ENCODE data around the gene ZNF284. TPM values are rescaled to one million over a fixed set of nuclear protein-coding genes. Genes with fewer than 3 reads are reported as not detected.

ZNF284 gene
- total RNA-seq, 1 experiment from 2014 or later = 2.6 TPM

DNA sequence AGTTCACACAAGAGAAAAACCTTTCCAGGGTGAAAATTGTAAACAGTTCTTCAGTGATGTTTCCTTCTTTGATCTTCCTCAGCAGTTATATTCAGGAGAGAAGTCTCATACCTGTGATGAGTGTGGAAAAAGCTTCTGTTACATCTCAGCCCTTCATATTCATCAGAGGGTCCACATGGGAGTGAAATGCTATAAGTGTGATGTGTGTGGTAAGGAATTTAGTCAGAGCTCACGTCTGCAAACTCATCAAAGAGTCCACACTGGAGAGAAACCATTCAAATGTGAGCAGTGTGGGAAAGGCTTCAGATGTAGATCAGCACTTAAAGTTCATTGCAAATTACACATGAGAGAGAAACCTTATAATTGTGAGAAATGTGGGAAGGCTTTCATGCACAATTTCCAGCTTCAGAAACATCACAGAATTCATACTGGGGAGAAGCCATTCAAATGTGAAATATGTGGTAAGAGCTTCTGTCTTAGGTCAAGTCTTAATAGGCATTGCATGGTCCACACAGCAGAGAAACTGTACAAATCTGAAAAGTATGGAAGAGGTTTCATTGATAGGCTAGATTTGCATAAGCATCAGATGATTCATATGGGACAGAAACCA, 39.9 kb upstream of the ZNF284 start:
- no peak overlapping the region for H3K18ac ChIP-seq (ENCODE audit: insufficient read length, low read depth, low read length)
- peaks cover 41% of the 10 kb centered on the region for H3K9me3 ChIP-seq (ENCODE audit: control insufficient read depth, low read depth, low read length)
- no peak overlapping the region for H3K56ac ChIP-seq (ENCODE audit: insufficient read length, low read depth, low read length)
- H3K4me2 ChIP-seq (ENCODE audit: insufficient read depth, insufficient read length, low read length) = no peak overlapping the region
- no peaks in the 10 kb centered on the region for H3K23me2 ChIP-seq (ENCODE audit: insufficient read length, low read depth, low read length, poor library complexity, severe bottlenecking)
- H4K20me1 ChIP-seq (ENCODE audit: control insufficient read depth, insufficient read depth, insufficient read length) = no peaks in the 10 kb centered on the region
- H3K9me3 Mint-ChIP-seq = peaks cover 65 to 83% of the 10 kb centered on the region in 2 experiments
- no peak overlapping the region for H2BK12ac ChIP-seq (ENCODE audit: insufficient read length, low read depth, low read length)
- no peak for DNase-seq
- H3K79me2 ChIP-seq (ENCODE audit: insufficient read depth, low read length) = no peaks in the 10 kb centered on the region
- H3K14ac ChIP-seq (ENCODE audit: insufficient read depth, low read length) = no peak overlapping the region
- no peak overlapping the region for H4K8ac ChIP-seq (replicated peaks; ENCODE audit: insufficient read length, low read depth, low read length)
- H2AFZ ChIP-seq (ENCODE audit: low read length) = no peak overlapping the region
- no peak overlapping the region for H3K27ac Mint-ChIP-seq
- peaks cover 64 to 70% (median 70%) of the 10 kb centered on the region in 3 experiments for H3K36me3 Mint-ChIP-seq (ENCODE audit: insufficient read depth in 1 of 3, low read depth in 3 of 3)
- H2BK120ac ChIP-seq (ENCODE audit: low read depth, low read length, poor library complexity, severe bottlenecking) = no peak overlapping the region
- no peak overlapping the region for H2BK5ac ChIP-seq (ENCODE audit: insufficient read length, low read length)
- TF ChIP-seq CTCF (conservative IDR thresholded peaks at IDR 0.05) = no peak
- no peak overlapping the region for H2BK15ac ChIP-seq (ENCODE audit: low read depth, low read length)
- no peak overlapping the region for H2BK20ac ChIP-seq (ENCODE audit: low read depth, low read length, poor library complexity, severe bottlenecking)
- H4K91ac ChIP-seq (ENCODE audit: insufficient read length, low read depth, low read length) = no peak overlapping the region
- no peak overlapping the region for H3K4ac ChIP-seq (ENCODE audit: low read depth, low read length)
- no peaks in the 10 kb centered on the region for H3K79me1 ChIP-seq (ENCODE audit: insufficient read depth, low read depth, low read length, poor library complexity, severe bottlenecking)
- H3K4me1 ChIP-seq (ENCODE audit: insufficient read depth, low read length) = no peaks in the 10 kb centered on the region
- H3K27ac ChIP-seq (ENCODE audit: insufficient read length, low read depth, low read length) = no peak overlapping the region
- H3T11ph ChIP-seq (ENCODE audit: low read length) = no peak overlapping the region
- H3K27me3 ChIP-seq (ENCODE audit: insufficient read depth, low read length) = no peaks in the 10 kb centered on the region
- no peak overlapping the region for H2AK5ac ChIP-seq (ENCODE audit: insufficient read length, low read length)
- no peak overlapping the region for H3K9ac ChIP-seq (ENCODE audit: extremely low read depth, insufficient read length, low read length)
- H3K4me1 Mint-ChIP-seq = no peaks in the 10 kb centered on the region
- no CpG with 5 or more reads among the region's 1 CpG for WGBS (ENCODE audit: extremely low coverage, insufficient read length, low lambda C conversion rate)
- no peak overlapping the region for H3K4me3 Mint-ChIP-seq
- no peak overlapping the region for H4K5ac ChIP-seq (ENCODE audit: insufficient read length, low read depth, low read length)
- H3K27me3 Mint-ChIP-seq (ENCODE audit: low read depth) = peaks cover 12% of the 10 kb centered on the region
- H3K23ac ChIP-seq (ENCODE audit: insufficient read length, low read depth, low read length) = no peak overlapping the region

Data from H9 (cell line).